MM.1S (cell line): ENCODE data around the gene NDUFS6.

ENCODE experiments used
- DNase-seq: peaks from one replicate; pipeline ENCODE4 v3.0.0-alpha.2; 2015
- H2AFZ ChIP-seq: fragments of 300-600 bp; sonication (generic); 2 replicates; pipeline ENCODE4 v1.6.0; 2016; ENCODE audit warnings: antibody characterized with exemption, low read length
- H3F3A ChIP-seq: fragments of 300-600 bp; sonication (generic); 2 replicates; pipeline ENCODE4 v1.6.1; 2016; ENCODE audit warnings: mild to moderate bottlenecking, antibody characterized with exemption, low read length, moderate library complexity, mixed read lengths; ENCODE audit not compliant: insufficient read depth
- H3K27ac ChIP-seq: fragments of 300-600 bp; sonication (generic); 2 replicates; pipeline ENCODE4 v1.5.1; 2016; ENCODE audit warnings: mild to moderate bottlenecking, low read length
- H3K27me3 ChIP-seq: fragments of 300-600 bp; sonication (generic); replicated peaks from 2 replicates; pipeline ENCODE4 v1.6.0; 2016; ENCODE audit warnings: low read length; ENCODE audit not compliant: insufficient read depth
- H3K36me3 ChIP-seq: fragments of 300-600 bp; sonication (generic); replicated peaks from 2 replicates; pipeline ENCODE4 v1.6.1; 2016; ENCODE audit warnings: mild to moderate bottlenecking, low read length, mixed read lengths; ENCODE audit not compliant: insufficient read depth
- H3K4me1 ChIP-seq: fragments of 300-600 bp; sonication (generic); 2 replicates; pipeline ENCODE4 v1.6.1; 2016; ENCODE audit warnings: low read length, mixed read lengths
- H3K4me2 ChIP-seq: fragments of 300-600 bp; sonication (generic); 2 replicates; pipeline ENCODE4 v1.6.0; 2016; ENCODE audit warnings: low read depth, low read length
- H3K4me3 ChIP-seq: fragments of 300-600 bp; sonication (generic); 2 replicates; pipeline ENCODE4 v1.5.1; 2016; ENCODE audit warnings: low read length, mixed read lengths
- H3K79me2 ChIP-seq: fragments of 300-600 bp; sonication (generic); 2 replicates; pipeline ENCODE4 v1.6.1; 2016; ENCODE audit warnings: mixed run types, low read length, mixed read lengths
- H3K9ac ChIP-seq: fragments of 300-600 bp; sonication (generic); 2 replicates; pipeline ENCODE4 v1.6.1; 2016; ENCODE audit warnings: low read length, mixed read lengths
- H3K9me2 ChIP-seq: fragments of 300-600 bp; sonication (generic); replicated peaks from 2 replicates; pipeline ENCODE4 v1.6.1; 2016; ENCODE audit warnings: mild to moderate bottlenecking, low read length, mixed read lengths; ENCODE audit not compliant: insufficient read depth
- H3K9me3 ChIP-seq: fragments of 300-600 bp; sonication (generic); replicated peaks from 2 replicates; pipeline ENCODE4 v1.6.1; 2016; ENCODE audit warnings: mild to moderate bottlenecking, low read length, mixed read lengths; ENCODE audit not compliant: insufficient read depth
- H4K20me1 ChIP-seq: fragments of 300-600 bp; sonication (generic); 2 replicates; pipeline ENCODE4 v1.6.1; 2016; ENCODE audit warnings: mild to moderate bottlenecking, low read length, moderate library complexity, mixed read lengths; ENCODE audit not compliant: insufficient read depth
- EZH2 ChIP-seq: fragments of 300-600 bp; sonication (generic); optimal IDR thresholded peaks from 2 replicates; pipeline ENCODE3; 2017; ENCODE audit warnings: low read depth, mild to moderate bottlenecking, antibody characterized with exemption, low read length, mixed read lengths
- EZH2phosphoT487 ChIP-seq: fragments of 300-600 bp; sonication (generic); IDR thresholded peaks from 2 replicates; pipeline ENCODE4 v1.6.1; 2018; ENCODE audit warnings: antibody characterized with exemption, low read length
- TF ChIP-seq, protein P1 (sequence below): fragments of 300-600 bp; sonication (generic); IDR thresholded peaks from 2 replicates; pipeline ENCODE4 v1.5.1; 2016; ENCODE audit warnings: antibody characterized with exemption, low read length, mixed read lengths

Gene NDUFS6

DNA sequence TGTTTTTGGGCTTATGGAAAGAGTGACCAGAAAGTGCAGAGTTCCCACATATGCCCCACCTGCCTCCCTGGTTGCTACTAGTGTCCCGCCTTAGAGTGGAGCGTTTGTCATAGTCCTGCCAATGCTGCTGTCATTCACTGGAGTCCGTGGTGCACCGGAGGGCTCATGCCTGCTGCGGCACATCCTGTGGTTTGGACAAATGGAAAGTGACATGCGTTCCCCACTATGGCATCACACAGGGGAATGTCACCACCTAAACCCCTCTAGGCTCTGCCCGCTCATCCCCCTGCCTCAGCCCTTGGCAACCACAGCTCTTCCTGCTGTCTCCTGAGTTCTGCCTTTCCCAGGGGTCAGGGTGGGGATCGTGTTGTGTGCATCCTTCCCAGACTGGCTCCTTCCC lies 52.3 kb downstream of the NDUFS6 start:
- H3K4me2 ChIP-seq: no peak overlapping the region
- no peak for DNase-seq
- no peak overlapping the region for H3K4me3 ChIP-seq
- no peaks in the 10 kb centered on the region for H3F3A ChIP-seq
- TF ChIP-seq EZH2 (no peak), EZH2phosphoT487 (no peak)
- TF ChIP-seq, protein P1, sequence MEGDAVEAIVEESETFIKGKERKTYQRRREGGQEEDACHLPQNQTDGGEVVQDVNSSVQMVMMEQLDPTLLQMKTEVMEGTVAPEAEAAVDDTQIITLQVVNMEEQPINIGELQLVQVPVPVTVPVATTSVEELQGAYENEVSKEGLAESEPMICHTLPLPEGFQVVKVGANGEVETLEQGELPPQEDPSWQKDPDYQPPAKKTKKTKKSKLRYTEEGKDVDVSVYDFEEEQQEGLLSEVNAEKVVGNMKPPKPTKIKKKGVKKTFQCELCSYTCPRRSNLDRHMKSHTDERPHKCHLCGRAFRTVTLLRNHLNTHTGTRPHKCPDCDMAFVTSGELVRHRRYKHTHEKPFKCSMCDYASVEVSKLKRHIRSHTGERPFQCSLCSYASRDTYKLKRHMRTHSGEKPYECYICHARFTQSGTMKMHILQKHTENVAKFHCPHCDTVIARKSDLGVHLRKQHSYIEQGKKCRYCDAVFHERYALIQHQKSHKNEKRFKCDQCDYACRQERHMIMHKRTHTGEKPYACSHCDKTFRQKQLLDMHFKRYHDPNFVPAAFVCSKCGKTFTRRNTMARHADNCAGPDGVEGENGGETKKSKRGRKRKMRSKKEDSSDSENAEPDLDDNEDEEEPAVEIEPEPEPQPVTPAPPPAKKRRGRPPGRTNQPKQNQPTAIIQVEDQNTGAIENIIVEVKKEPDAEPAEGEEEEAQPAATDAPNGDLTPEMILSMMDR: no peak
- H3K27me3 ChIP-seq: peaks cover 60% of the 10 kb centered on the region
- H2AFZ ChIP-seq: no peak overlapping the region
- no peak overlapping the region for H3K9ac ChIP-seq
- H3K4me1 ChIP-seq: no peaks in the 10 kb centered on the region
- no peaks in the 10 kb centered on the region for H4K20me1 ChIP-seq
- H3K79me2 ChIP-seq: no peaks in the 10 kb centered on the region
- H3K9me3 ChIP-seq: no peaks in the 10 kb centered on the region
- no peaks in the 10 kb centered on the region for H3K36me3 ChIP-seq
- no peaks in the 10 kb centered on the region for H3K9me2 ChIP-seq
- no peak overlapping the region for H3K27ac ChIP-seq

DNA sequence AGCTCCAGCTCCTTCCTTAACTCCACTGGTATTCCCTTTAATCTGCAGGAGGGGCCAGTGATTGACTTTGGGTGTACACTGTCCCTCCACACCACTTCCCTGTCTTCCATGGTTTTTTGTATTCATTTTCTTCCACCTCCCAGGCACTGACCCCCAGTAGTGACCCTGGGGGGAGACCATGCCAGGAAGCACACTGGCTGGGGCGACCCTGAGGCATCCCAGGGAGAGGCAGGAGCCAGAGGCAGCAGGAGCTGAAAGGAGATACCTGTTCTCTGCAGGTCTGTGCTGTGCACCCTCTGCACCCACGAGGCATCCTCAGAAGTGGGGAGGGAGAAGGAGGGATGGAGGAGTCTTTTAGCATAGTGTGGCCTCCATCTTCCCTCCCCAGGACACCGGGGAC lies 53.9 kb downstream of the NDUFS6 start:
- Histone ChIP-seq H3K27me3 (peaks cover 61% of the 10 kb centered on the region), H2AFZ (no peak overlapping the region), H3K4me2 (no peak overlapping the region), H3K4me3 (no peak overlapping the region), H3K9ac (no peak overlapping the region), H3F3A (no peaks in the 10 kb centered on the region), H3K9me2 (no peaks in the 10 kb centered on the region), H3K79me2 (no peaks in the 10 kb centered on the region), H3K4me1 (no peaks in the 10 kb centered on the region), H3K36me3 (no peaks in the 10 kb centered on the region), H3K27ac (no peak overlapping the region), H3K9me3 (no peaks in the 10 kb centered on the region), H4K20me1 (no peaks in the 10 kb centered on the region)
- TF ChIP-seq EZH2phosphoT487: no peak
- TF ChIP-seq, protein P1: no peak
- TF ChIP-seq EZH2: no peak
- no peak for DNase-seq

DNA sequence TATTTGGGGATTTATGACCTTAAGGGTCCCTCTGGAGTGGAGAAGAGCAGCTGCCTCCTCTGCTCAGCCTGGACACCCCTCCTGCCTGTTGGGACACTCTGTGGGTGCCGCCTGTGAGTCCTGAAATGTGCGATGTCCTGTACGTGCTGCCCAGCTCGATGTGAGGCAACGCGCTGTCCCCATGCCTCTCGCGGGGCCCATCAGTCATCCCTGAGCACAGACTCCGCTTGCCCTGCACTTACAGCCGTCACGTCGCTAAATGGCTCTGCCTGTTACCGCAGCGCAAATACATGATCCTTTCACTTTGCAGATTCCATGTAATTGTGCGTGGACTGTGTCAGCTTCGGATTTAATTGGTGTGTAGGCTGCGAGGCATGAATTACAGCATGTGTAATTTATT lies 54.4 kb downstream of the NDUFS6 start:
- no peaks in the 10 kb centered on the region for H3K9me2 ChIP-seq
- peaks cover 57% of the 10 kb centered on the region for H3K27me3 ChIP-seq
- no peak for DNase-seq
- H3K36me3 ChIP-seq: no peaks in the 10 kb centered on the region
- H3K9me3 ChIP-seq: no peaks in the 10 kb centered on the region
- H2AFZ ChIP-seq: no peak overlapping the region
- no peak overlapping the region for H3K4me3 ChIP-seq
- no peak overlapping the region for H3K9ac ChIP-seq
- TF ChIP-seq EZH2phosphoT487: no peak
- TF ChIP-seq, protein P1: no peak
- no peak for TF ChIP-seq EZH2
- H3K79me2 ChIP-seq: no peaks in the 10 kb centered on the region
- H3F3A ChIP-seq: no peaks in the 10 kb centered on the region
- no peak overlapping the region for H3K27ac ChIP-seq
- H3K4me2 ChIP-seq: no peak overlapping the region
- H3K4me1 ChIP-seq: no peaks in the 10 kb centered on the region
- H4K20me1 ChIP-seq: no peaks in the 10 kb centered on the region
